HepG2 (cell line): Measurements from ENCODE around the gene ADGRV1. TPM values are rescaled to one million over a fixed set of nuclear protein-coding genes. Genes with fewer than 3 reads are reported as not detected.

Experiments used
- ATAC-seq: fragments of 200-7000 bp; cut with Tn5 transposase; 3 replicates; pipeline ENCODE4 v1.9.1; 2020; ENCODE audit warnings: mild to moderate bottlenecking, moderate library complexity
- BruUV-seq: library from RNA; stranded (reverse); fragments of 400-500 nt; replicated peaks from 2 replicates; lab custom pipeline; 2021; lab: Mats Ljungman, UMichigan
- CTCF ChIA-PET: fragments of 300-600 bp; formaldehyde crosslinking; extraction: SDS; loops from one replicate; lab custom pipeline; 2021; ENCODE audit warnings: low total read pairs, inconsistent platforms, low intra/inter-chr PET ratio; lab: Yijun Ruan, JAX
- POLR2A ChIA-PET: fragments of 350-600 bp; sonication (Branson Sonifier 250); formaldehyde crosslinking; loops from one replicate; lab custom pipeline; 2020; ENCODE audit warnings: antibody characterized with exemption, inconsistent platforms; lab: Yijun Ruan, JAX
- DNase-seq: peaks from one replicate; pipeline ENCODE4 v3.0.0-alpha.2; 2015; ENCODE audit warnings: low spot score
- FAIRE-seq: peaks from 3 replicates; lab custom pipeline; 2011; peaks lifted over from hg19 to GRCh38; lab: Jason Lieb, UNC
- H2AFZ ChIP-seq: one replicate; pipeline ENCODE4 v1.6.1; 2011; ENCODE audit warnings: low read length, inconsistent platforms
- H3K27ac ChIP-seq: fragments of 300-600 bp; 3 replicates; pipeline ENCODE4 v1.8.0; 2011; ENCODE audit warnings: mixed run types, mild to moderate bottlenecking, mixed read lengths, low read length, inconsistent platforms; ENCODE audit not compliant: insufficient read depth; ENCODE audit errors: extremely low read length
- H3K27me3 ChIP-seq, 2 experiments: fragments of 200-600 bp in 1 of 2; 2 replicates in 1 of 2; 3 replicates in 1 of 2; pipeline versions ENCODE4 v1.6.0 to v1.8.0; 2011; ENCODE audit warnings: low read length in 2 of 2, mild to moderate bottlenecking in 2 of 2, moderate library complexity in 2 of 2, inconsistent platforms in 1 of 2; ENCODE audit not compliant: insufficient read depth in 2 of 2, control insufficient read depth in 1 of 2
- H3K36me3 ChIP-seq, 2 experiments: fragments of 200-600 bp in 1 of 2; replicated peaks in 1 of 2; 2 replicates in 1 of 2; 3 replicates in 1 of 2; pipeline versions ENCODE4 v1.5.1 to v1.8.0; 2011; ENCODE audit warnings: low read length in 2 of 2, inconsistent platforms in 1 of 2; ENCODE audit not compliant: insufficient read depth in 2 of 2, control insufficient read depth in 1 of 2
- H3K4me1 ChIP-seq: 2 replicates; pipeline ENCODE4 v1.5.1; 2012; ENCODE audit warnings: low read length, inconsistent platforms; ENCODE audit not compliant: insufficient read depth
- H3K4me2 ChIP-seq: 2 replicates; pipeline ENCODE4 v1.6.0; 2011; ENCODE audit warnings: low read depth, low read length, inconsistent platforms
- H3K4me3 ChIP-seq, 3 experiments: fragments of 200-600 bp in 1 of 3; sonication (generic), shearing (Covaris generic) in 1 of 3; replicated peaks in 1 of 3; 2 replicates each; pipeline ENCODE4 v1.5.1; 2011 to 2016; ENCODE audit warnings: low read length in 3 of 3, inconsistent platforms in 2 of 3, low read depth in 2 of 3, mild to moderate bottlenecking in 2 of 3, control low read depth in 1 of 3, mixed read lengths in 1 of 3; ENCODE audit not compliant: insufficient read depth in 1 of 3
- H3K79me2 ChIP-seq: one replicate; pipeline ENCODE4 v1.6.1; 2011; ENCODE audit warnings: low read length, inconsistent platforms; ENCODE audit not compliant: insufficient read depth
- H3K9ac ChIP-seq: 2 replicates; pipeline ENCODE4 v1.6.0; 2011; ENCODE audit warnings: mild to moderate bottlenecking, low read depth, low read length, inconsistent platforms; ENCODE audit not compliant: insufficient read depth
- H3K9me3 ChIP-seq: 2 replicates; pipeline ENCODE4 v1.5.1; 2012; ENCODE audit warnings: mild to moderate bottlenecking, low read length
- H4K20me1 ChIP-seq: 2 replicates; pipeline ENCODE4 v1.6.0; 2011; ENCODE audit warnings: inconsistent platforms, mild to moderate bottlenecking, low read length, moderate library complexity; ENCODE audit not compliant: insufficient read depth
- MAZ ChIP-seq, 2 experiments: sonication (generic) in 1 of 2; formaldehyde crosslinking in 1 of 2; IDR thresholded peaks; 2 replicates each; pipeline versions ENCODE4 v1.5.0 to v1.6.1; 2012 to 2020; ENCODE audit warnings: low read depth in 2 of 2, mild to moderate bottlenecking in 2 of 2, borderline replicate concordance in 1 of 2, improper control_type of control experiment in 1 of 2, low read length in 1 of 2, missing genetic modification reagents in 1 of 2, moderate library complexity in 1 of 2
- NR2C2 ChIP-seq: sonication (generic); formaldehyde crosslinking; IDR thresholded peaks from 2 replicates; pipeline ENCODE4 v1.4.0; 2020; ENCODE audit warnings: missing genetic modification reagents, mild to moderate bottlenecking, moderate library complexity, borderline replicate concordance
- RAD21 ChIP-seq: fragments of 450-650 bp; formaldehyde crosslinking; IDR thresholded peaks from 2 replicates; pipeline ENCODE4 v1.5.0; 2020; ENCODE audit warnings: mild to moderate bottlenecking
- RFX5 ChIP-seq: IDR thresholded peaks from 2 replicates; pipeline ENCODE4 v1.6.1; 2011; ENCODE audit warnings: low read depth, low read length, improper control_type of control experiment
- SYNCRIP ChIP-seq: fragments of 200-400 bp; formaldehyde crosslinking; IDR thresholded peaks from 2 replicates; pipeline ENCODE4 v1.6.1; 2018; ENCODE audit warnings: mild to moderate bottlenecking, low read depth, low read length; ENCODE audit not compliant: insufficient read depth
- ZFP36L2 ChIP-seq: sonication (generic); formaldehyde crosslinking; IDR thresholded peaks from 2 replicates; pipeline ENCODE4 v1.4.0; 2020; ENCODE audit warnings: missing genetic modification reagents
- ZNF264 ChIP-seq: sonication (generic); formaldehyde crosslinking; IDR thresholded peaks from 2 replicates; pipeline ENCODE4 v1.4.0; 2020; ENCODE audit warnings: missing genetic modification reagents
- ZNF367 ChIP-seq: sonication (generic); formaldehyde crosslinking; IDR thresholded peaks from 2 replicates; pipeline ENCODE4 v1.4.0; 2020; ENCODE audit warnings: missing genetic modification reagents, borderline replicate concordance
- ZNF672 ChIP-seq: sonication (generic); formaldehyde crosslinking; IDR thresholded peaks from 2 replicates; pipeline ENCODE4 v1.8.1; 2022; ENCODE audit warnings: missing genetic modification reagents
- ZNF766 ChIP-seq: sonication (generic); formaldehyde crosslinking; IDR thresholded peaks from 2 replicates; pipeline ENCODE4 v1.5.0; 2020; ENCODE audit warnings: missing genetic modification reagents, borderline replicate concordance
- WGBS: methylation state at CpG from one replicate; pipeline ENCODE4 v1.1.6; 2017; ENCODE audit warnings: low lambda C conversion rate; 5-methylcytosine and 5-hydroxymethylcytosine counted together
- in situ Hi-C: cut with HindIII; loops from 2 replicates; pipeline ENCODE4 v1.10.0; 2017; ENCODE audit warnings: low pct_unique_long_range_greater_than_20kb; ENCODE audit not compliant: extremely low pct_ligation_motif_present
- intact Hi-C: fragments of 100-400 bp; cut with micrococcal nuclease; formaldehyde crosslinking; loops from one replicate; pipeline ENCODE4 v1.10.0; 2022; ENCODE audit not compliant: unreplicated experiment
- polyA plus RNA-seq, 8 experiments: library from polyadenylated mRNA; depleted of rRNA in 3 of 8; stranded (reverse) in 7 of 8; unstranded in 1 of 8; fragments of >200 nt; fragmentation: Illumina TruSeq in 4 of 8; extraction: Trizol in 4 of 8; gene quantifications; 2 replicates each; pipeline versions ENCODE4 v1.2.1 to v1.2.3, GENCODE V29; 2011 to 2016; ENCODE audit warnings: low read depth in 4 of 8, missing spikeins in 1 of 8, mixed read lengths in 1 of 8; ENCODE audit not compliant: insufficient read depth in 1 of 8
- total RNA-seq, 5 experiments: library from RNA; depleted of rRNA; stranded (reverse); fragments of >200 nt; fragmentation: Illumina TruSeq; extraction: Trizol; gene quantifications; 2 replicates each; pipeline ENCODE4 v1.2.3, GENCODE V29; 2016; ENCODE audit warnings: low read depth in 1 of 5
- TF ChIP-seq, protein P1 (sequence below): IDR thresholded peaks from 2 replicates; pipeline ENCODE4 v1.6.1; 2012; ENCODE audit warnings: inconsistent platforms
- TF ChIP-seq, protein P2 (sequence below): sonication (generic); formaldehyde crosslinking; IDR thresholded peaks from 2 replicates; pipeline ENCODE4 v1.8.1; 2023; ENCODE audit warnings: mild to moderate bottlenecking, missing genetic modification reagents, borderline replicate concordance
- TF ChIP-seq, protein P3 (sequence below): sonication (generic); formaldehyde crosslinking; IDR thresholded peaks from 2 replicates; pipeline ENCODE4 v1.5.0; 2020; ENCODE audit warnings: missing genetic modification reagents, mild to moderate bottlenecking, borderline replicate concordance
- TF ChIP-seq, protein P4 (sequence below): fragments of 450-650 bp; IDR thresholded peaks from 2 replicates; pipeline ENCODE4 v1.6.1; 2017
- TF ChIP-seq, protein P5 (sequence below): IDR thresholded peaks from 2 replicates; pipeline ENCODE4 v1.6.1; 2016; ENCODE audit warnings: low read depth, control low read depth

Gene ADGRV1
- total and polyA plus RNA-seq, 2 of the 13 experiments (the other 11 are each of a cell fraction or from before 2014, with no cell fraction given): 1.7 to 3.9 TPM

DNA sequence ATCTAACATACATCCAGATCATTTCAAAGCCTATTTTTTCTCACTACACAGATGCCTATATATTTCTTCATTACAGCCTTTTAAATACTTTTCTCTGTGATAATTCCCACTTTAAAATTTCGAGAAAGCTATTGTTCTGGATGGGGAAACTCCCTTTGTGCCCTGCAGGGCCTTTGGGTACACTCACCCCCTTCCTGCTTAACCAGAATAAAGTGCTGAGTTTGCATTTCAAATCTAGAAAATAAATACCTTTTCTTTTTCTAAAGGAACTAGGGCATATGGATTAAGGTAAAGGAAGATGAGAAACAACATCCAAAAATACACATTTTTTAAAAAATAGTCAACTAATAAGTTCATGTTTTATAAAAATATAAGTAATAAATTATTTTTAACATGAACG lies 323.9 kb downstream of the ADGRV1 start (continued):
- TF ChIP-seq NR2C2 (CRISPR knock-in tag): no peak

DNA sequence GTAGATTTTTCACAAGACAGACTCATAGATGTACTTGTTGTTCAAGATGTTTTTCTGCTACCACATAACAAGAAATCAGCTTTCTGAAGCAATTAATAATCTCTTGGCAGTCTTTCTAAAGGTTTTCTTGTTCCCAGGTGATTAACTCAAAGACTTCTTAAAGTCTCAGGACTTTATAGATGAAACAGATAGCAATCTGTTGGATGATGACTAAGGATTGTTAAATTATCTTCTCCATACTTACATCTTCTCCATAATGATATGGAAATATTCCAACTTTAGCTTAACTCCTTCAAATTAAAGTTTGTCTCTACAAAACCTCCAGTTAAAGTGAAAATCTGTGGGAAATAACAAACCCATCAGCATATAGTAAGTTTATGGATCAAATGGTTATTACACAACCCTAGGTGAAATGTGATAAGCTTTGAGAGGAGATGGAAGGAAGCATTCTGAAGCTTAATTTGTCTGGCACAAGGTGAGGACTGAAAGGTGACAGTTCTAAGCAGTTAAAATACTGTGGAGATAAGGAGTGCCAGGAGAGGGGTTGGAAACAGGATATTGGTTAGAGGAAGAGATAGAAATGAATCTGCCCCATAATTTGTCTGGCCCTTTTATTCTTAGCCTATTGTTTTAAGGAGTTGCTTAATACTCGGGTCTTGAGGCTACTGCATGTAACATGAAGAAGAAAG lies 326.7 kb downstream of the ADGRV1 start:
- 83% methylated on average over 1 of the region's 1 CpG for WGBS
- no peak overlapping the region for H3K27ac ChIP-seq
- H4K20me1 ChIP-seq: no peaks in the 10 kb centered on the region
- no peak overlapping the region for H3K4me3 ChIP-seq
- POLR2A ChIA-PET: no interaction called here
- H2AFZ ChIP-seq: no peak overlapping the region
- no peaks in the 10 kb centered on the region for H3K9me3 ChIP-seq
- no peak overlapping the region for H3K4me2 ChIP-seq
- no peaks in the 10 kb centered on the region for H3K36me3 ChIP-seq
- ATAC-seq: no peak
- CTCF ChIA-PET: no interaction called here
- no peaks in the 10 kb centered on the region for H3K27me3 ChIP-seq
- intact Hi-C loops: no loop called here
- peaks cover 26% of the 10 kb centered on the region for H3K4me1 ChIP-seq
- no peak for FAIRE-seq
- in situ Hi-C loops: no loop called here
- TF ChIP-seq, protein P1, sequence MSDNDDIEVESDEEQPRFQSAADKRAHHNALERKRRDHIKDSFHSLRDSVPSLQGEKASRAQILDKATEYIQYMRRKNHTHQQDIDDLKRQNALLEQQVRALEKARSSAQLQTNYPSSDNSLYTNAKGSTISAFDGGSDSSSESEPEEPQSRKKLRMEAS: no peak
- no peak for TF ChIP-seq MAZ (IDR thresholded peaks at IDR 0.05; ENCODE audit: borderline replicate concordance, low read depth, low read length)
- TF ChIP-seq MAZ (CRISPR knock-in tag; IDR thresholded peaks at IDR 0.05; ENCODE audit: low read depth): no peak
- TF ChIP-seq SYNCRIP: no peak
- no peak for TF ChIP-seq ZNF264 (CRISPR knock-in tag)
- TF ChIP-seq RAD21 (CRISPR knock-in tag): no peak
- TF ChIP-seq, protein P2, sequence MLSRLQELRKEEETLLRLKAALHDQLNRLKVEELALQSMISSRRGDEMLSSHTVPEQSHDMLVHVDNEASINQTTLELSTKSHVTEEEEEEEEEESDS (CRISPR knock-in tag): no peak
- no peak for TF ChIP-seq ZNF367 (CRISPR knock-in tag)
- TF ChIP-seq ZNF672 (CRISPR knock-in tag): no peak
- TF ChIP-seq, protein P3, sequence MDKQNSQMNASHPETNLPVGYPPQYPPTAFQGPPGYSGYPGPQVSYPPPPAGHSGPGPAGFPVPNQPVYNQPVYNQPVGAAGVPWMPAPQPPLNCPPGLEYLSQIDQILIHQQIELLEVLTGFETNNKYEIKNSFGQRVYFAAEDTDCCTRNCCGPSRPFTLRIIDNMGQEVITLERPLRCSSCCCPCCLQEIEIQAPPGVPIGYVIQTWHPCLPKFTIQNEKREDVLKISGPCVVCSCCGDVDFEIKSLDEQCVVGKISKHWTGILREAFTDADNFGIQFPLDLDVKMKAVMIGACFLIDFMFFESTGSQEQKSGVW (CRISPR knock-in tag): no peak
- no peak for TF ChIP-seq ZNF766
- TF ChIP-seq, protein P4, sequence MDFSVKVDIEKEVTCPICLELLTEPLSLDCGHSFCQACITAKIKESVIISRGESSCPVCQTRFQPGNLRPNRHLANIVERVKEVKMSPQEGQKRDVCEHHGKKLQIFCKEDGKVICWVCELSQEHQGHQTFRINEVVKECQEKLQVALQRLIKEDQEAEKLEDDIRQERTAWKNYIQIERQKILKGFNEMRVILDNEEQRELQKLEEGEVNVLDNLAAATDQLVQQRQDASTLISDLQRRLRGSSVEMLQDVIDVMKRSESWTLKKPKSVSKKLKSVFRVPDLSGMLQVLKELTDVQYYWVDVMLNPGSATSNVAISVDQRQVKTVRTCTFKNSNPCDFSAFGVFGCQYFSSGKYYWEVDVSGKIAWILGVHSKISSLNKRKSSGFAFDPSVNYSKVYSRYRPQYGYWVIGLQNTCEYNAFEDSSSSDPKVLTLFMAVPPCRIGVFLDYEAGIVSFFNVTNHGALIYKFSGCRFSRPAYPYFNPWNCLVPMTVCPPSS: no peak
- TF ChIP-seq, protein P5, sequence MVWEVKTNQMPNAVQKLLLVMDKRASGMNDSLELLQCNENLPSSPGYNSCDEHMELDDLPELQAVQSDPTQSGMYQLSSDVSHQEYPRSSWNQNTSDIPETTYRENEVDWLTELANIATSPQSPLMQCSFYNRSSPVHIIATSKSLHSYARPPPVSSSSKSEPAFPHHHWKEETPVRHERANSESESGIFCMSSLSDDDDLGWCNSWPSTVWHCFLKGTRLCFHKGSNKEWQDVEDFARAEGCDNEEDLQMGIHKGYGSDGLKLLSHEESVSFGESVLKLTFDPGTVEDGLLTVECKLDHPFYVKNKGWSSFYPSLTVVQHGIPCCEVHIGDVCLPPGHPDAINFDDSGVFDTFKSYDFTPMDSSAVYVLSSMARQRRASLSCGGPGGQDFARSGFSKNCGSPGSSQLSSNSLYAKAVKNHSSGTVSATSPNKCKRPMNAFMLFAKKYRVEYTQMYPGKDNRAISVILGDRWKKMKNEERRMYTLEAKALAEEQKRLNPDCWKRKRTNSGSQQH (CRISPR knock-in tag): no peak
- no peak for TF ChIP-seq ZFP36L2
- TF ChIP-seq RFX5: no peak
- no peaks in the 10 kb centered on the region for H3K79me2 ChIP-seq
- H3K9ac ChIP-seq: no peak overlapping the region
- no TSS peak for BruUV-seq
- no peak for DNase-seq
